Mesendoderm (in vitro differentiated cells): ENCODE results near the gene NOS2.
"Not testable (repeated sequence)": the region's sequence is repeated elsewhere in the genome, so short reads cannot be mapped to it uniquely, and the experiment has no call there.

ENCODE experiments used
- DNase-seq: peaks from one replicate; pipeline ENCODE4 v3.0.0; 2013
- H2AK5ac ChIP-seq: 2 replicates; pipeline ENCODE4 v1.6.1; 2013; ENCODE audit warnings: low read length, inconsistent platforms
- H2BK120ac ChIP-seq: 2 replicates; pipeline ENCODE4 v1.6.1; 2013; ENCODE audit warnings: low read depth, mild to moderate bottlenecking, low read length, moderate library complexity, mixed read lengths
- H2BK15ac ChIP-seq: replicated peaks from 2 replicates; pipeline ENCODE4 v1.6.1; 2013; ENCODE audit warnings: low read depth, mild to moderate bottlenecking, moderate library complexity
- H2BK5ac ChIP-seq: 2 replicates; pipeline ENCODE4 v1.6.1; 2013; ENCODE audit warnings: low read length, inconsistent platforms
- H3K18ac ChIP-seq: 2 replicates; pipeline ENCODE4 v1.6.1; 2013; ENCODE audit warnings: mild to moderate bottlenecking, low read length, mixed read lengths
- H3K23ac ChIP-seq: one replicate; pipeline ENCODE4 v1.6.1; 2013; ENCODE audit warnings: low read length
- H3K27ac ChIP-seq: 2 replicates; pipeline ENCODE4 v1.5.1; 2013; ENCODE audit warnings: low read depth, mild to moderate bottlenecking, inconsistent platforms, low read length, moderate library complexity
- H3K27me3 ChIP-seq: 2 replicates; pipeline ENCODE4 v1.6.1; 2013; ENCODE audit warnings: low read length, control low read depth, mild to moderate bottlenecking, inconsistent platforms; ENCODE audit not compliant: insufficient read depth, poor library complexity
- H3K36me3 ChIP-seq: 2 replicates; pipeline ENCODE4 v1.6.1; 2013; ENCODE audit warnings: low read length, inconsistent platforms; ENCODE audit not compliant: control insufficient read depth, insufficient read depth
- H3K4ac ChIP-seq: one replicate; pipeline ENCODE4 v1.6.1; 2013; ENCODE audit warnings: low read depth, mild to moderate bottlenecking, low read length, moderate library complexity
- H3K4me1 ChIP-seq: 2 replicates; pipeline ENCODE4 v1.6.1; 2013; ENCODE audit warnings: low read depth, low read length, inconsistent platforms; ENCODE audit not compliant: control insufficient read depth
- H3K4me2 ChIP-seq: 2 replicates; pipeline ENCODE4 v1.6.1; 2013; ENCODE audit warnings: low read length
- H3K4me3 ChIP-seq: 2 replicates; pipeline ENCODE4 v1.5.1; 2013; ENCODE audit warnings: mild to moderate bottlenecking, low read length
- H3K56ac ChIP-seq: one replicate; pipeline ENCODE4 v1.6.1; 2013; ENCODE audit warnings: low read length
- H3K79me1 ChIP-seq: 2 replicates; pipeline ENCODE4 v1.6.1; 2013; ENCODE audit warnings: low read length, inconsistent platforms
- H3K79me2 ChIP-seq: 2 replicates; pipeline ENCODE4 v1.6.1; 2013; ENCODE audit warnings: mild to moderate bottlenecking, low read length; ENCODE audit not compliant: control insufficient read depth, insufficient read depth
- H3K9ac ChIP-seq: 2 replicates; pipeline ENCODE4 v1.6.1; 2013; ENCODE audit warnings: low read length, inconsistent platforms
- H4K5ac ChIP-seq: one replicate; pipeline ENCODE4 v1.6.1; 2013; ENCODE audit warnings: low read length
- H4K8ac ChIP-seq: one replicate; pipeline ENCODE4 v1.6.1; 2013; ENCODE audit warnings: low read depth, mild to moderate bottlenecking, control low read depth, low read length, moderate library complexity
- WGBS: extraction: QIAGEN DNeasy Blood & Tissue Kit; methylation state at CpG from one replicate; pipeline ENCODE4 v1.1.7; 2013; ENCODE audit warnings: low lambda C conversion rate, missing lambda C conversion rate; ENCODE audit not compliant: insufficient coverage; ENCODE audit errors: extremely low coverage; 5-methylcytosine and 5-hydroxymethylcytosine counted together

The NOS2 gene

GRCh38 chr17:27746320-27746719, 54.0 kb downstream of the NOS2 start:
- H3K9ac ChIP-seq, H3K27me3 ChIP-seq, H2BK5ac ChIP-seq, H4K8ac ChIP-seq, DNase-seq, H3K4ac ChIP-seq, H2BK15ac ChIP-seq, H3K56ac ChIP-seq, H3K79me1 ChIP-seq, H3K4me1 ChIP-seq, H4K5ac ChIP-seq, H3K27ac ChIP-seq, H3K23ac ChIP-seq, H2AK5ac ChIP-seq, H2BK120ac ChIP-seq, H3K36me3 ChIP-seq, H3K18ac ChIP-seq, H3K4me2 ChIP-seq, H3K4me3 ChIP-seq, H3K79me2 ChIP-seq: not testable (repeated sequence)
- WGBS, result no CpG with 5 or more reads among the region's 5 CpGs

GRCh38 chr17:27745207-27745830, 55.0 kb downstream of the NOS2 start:
- not testable (repeated sequence) for H3K27ac ChIP-seq, H4K5ac ChIP-seq, H2BK5ac ChIP-seq, H3K79me1 ChIP-seq, H3K27me3 ChIP-seq, H3K4me1 ChIP-seq, H3K36me3 ChIP-seq, H3K18ac ChIP-seq, H3K4me2 ChIP-seq, H3K79me2 ChIP-seq, H3K23ac ChIP-seq, H3K4me3 ChIP-seq, H3K56ac ChIP-seq, H4K8ac ChIP-seq, H3K4ac ChIP-seq, H2AK5ac ChIP-seq, DNase-seq, H2BK120ac ChIP-seq, H2BK15ac ChIP-seq, H3K9ac ChIP-seq
- no CpG with 5 or more reads among the region's 13 CpGs for WGBS

- Histone ChIP-seq H3K4me1 (no peaks in the 10 kb centered on the region), H3K56ac (no peak overlapping the region), H3K18ac (no peak overlapping the region), H3K4ac (no peak overlapping the region), H2BK15ac (no peak overlapping the region), H3K4me3 (no peak overlapping the region), H4K5ac (no peak overlapping the region), H3K27me3 (no peaks in the 10 kb centered on the region), H2AK5ac (no peak overlapping the region), H3K9ac (no peak overlapping the region), H3K23ac (no peak overlapping the region), H3K79me1 (no peaks in the 10 kb centered on the region), H3K27ac (no peak overlapping the region), H3K79me2 (no peaks in the 10 kb centered on the region), H2BK120ac (no peak overlapping the region), H3K36me3 (no peaks in the 10 kb centered on the region), H3K4me2 (no peak overlapping the region), H2BK5ac (no peak overlapping the region), H4K8ac (no peak overlapping the region)
- WGBS, result no CpG with 5 or more reads among the region's 8 CpGs
- DNase-seq, result no peak
Measured at GRCh38 chr17:27743281-27743885, 56.9 kb downstream of the NOS2 start.

GRCh38 chr17:27741971-27742575, 58.3 kb downstream of the NOS2 start:
- H3K4me2 ChIP-seq, result no peak overlapping the region
- no peak overlapping the region for H3K23ac ChIP-seq
- no CpG with 5 or more reads among the region's 4 CpGs for WGBS
- H2BK120ac ChIP-seq, result no peak overlapping the region
- H3K36me3 ChIP-seq, result no peaks in the 10 kb centered on the region
- H3K79me1 ChIP-seq, result no peaks in the 10 kb centered on the region
- H3K4me3 ChIP-seq, result no peak overlapping the region
- H3K56ac ChIP-seq, result no peak overlapping the region
- H3K18ac ChIP-seq, result no peak overlapping the region
- H3K27me3 ChIP-seq, result no peaks in the 10 kb centered on the region
- H3K9ac ChIP-seq, result no peak overlapping the region
- H3K4me1 ChIP-seq, result no peaks in the 10 kb centered on the region
- H4K8ac ChIP-seq, result no peak overlapping the region
- H4K5ac ChIP-seq, result no peak overlapping the region
- H2BK5ac ChIP-seq, result no peak overlapping the region
- DNase-seq, result no peak
- H3K79me2 ChIP-seq, result no peaks in the 10 kb centered on the region
- no peak overlapping the region for H2AK5ac ChIP-seq
- no peak overlapping the region for H3K27ac ChIP-seq
- no peak overlapping the region for H3K4ac ChIP-seq
- no peak overlapping the region for H2BK15ac ChIP-seq

- no peak overlapping the region for H3K23ac ChIP-seq
- no CpG with 5 or more reads among the region's 9 CpGs for WGBS
- H2AK5ac ChIP-seq, result no peak overlapping the region
- no peak for DNase-seq
- H3K27ac ChIP-seq, result no peak overlapping the region
- no peaks in the 10 kb centered on the region for H3K36me3 ChIP-seq
- no peak overlapping the region for H3K56ac ChIP-seq
- H3K4me1 ChIP-seq, result no peaks in the 10 kb centered on the region
- H2BK5ac ChIP-seq, result no peak overlapping the region
- H3K79me1 ChIP-seq, result no peaks in the 10 kb centered on the region
- no peak overlapping the region for H2BK15ac ChIP-seq
- H3K4ac ChIP-seq, result no peak overlapping the region
- H4K8ac ChIP-seq, result no peak overlapping the region
- no peaks in the 10 kb centered on the region for H3K27me3 ChIP-seq
- H3K4me3 ChIP-seq, result no peak overlapping the region
- no peak overlapping the region for H4K5ac ChIP-seq
- H3K4me2 ChIP-seq, result no peak overlapping the region
- no peak overlapping the region for H3K9ac ChIP-seq
- H3K79me2 ChIP-seq, result no peaks in the 10 kb centered on the region
- H3K18ac ChIP-seq, result no peak overlapping the region
- no peak overlapping the region for H2BK120ac ChIP-seq
Measured at GRCh38 chr17:27741361-27741861, 58.9 kb downstream of the NOS2 start.
